ENCODE data around the gene THADA. TPM values are rescaled to one million over a fixed set of nuclear protein-coding genes. Genes with fewer than 3 reads are reported as not detected.
A peak's percentile ranks its signal among the peaks of the same experiment; 100 is the strongest.

THADA gene
- total and polyA plus RNA-seq, 7 donors, result 4.4 to 35.2 (median 20.2) TPM

GRCh38 chr2:43519643-43520221 lies 76.1 kb downstream of the THADA start:
- H3K4me1 ChIP-seq, result peaks cover 0 to 67% (median 64%) of the 10 kb centered on the region in 4 donors
- 24 to 58% methylated on average over 2 of the region's 2 CpGs for WGBS, 2 donors
- no peak for TF ChIP-seq EP300 (IDR thresholded peaks at IDR 0.05)
- TF ChIP-seq POLR2A (IDR thresholded peaks at IDR 0.05), result no peak
- TF ChIP-seq POLR2AphosphoS5 (IDR thresholded peaks at IDR 0.05), result no peak
- intact Hi-C loops (cut with DNase I), result loop anchor here (10.0 kb wide), 1 partner anchor 175 kb away; no protein-coding TSS in a partner anchor
- no peaks in the 10 kb centered on the region for H3K27me3 ChIP-seq
- no peaks in the 10 kb centered on the region for H3K36me3 ChIP-seq
- H3K27ac ChIP-seq, result peak overlapping the region; percentile 63 to 83 (median 82)
- no peak for DNase-seq
- no peak overlapping the region for H3K4me3 ChIP-seq
- H3K9me3 ChIP-seq, result no peaks in the 10 kb centered on the region

GRCh38 chr2:43518718-43519117 lies 77.1 kb downstream of the THADA start:
- Histone ChIP-seq H3K9me3 (no peaks in the 10 kb centered on the region), H3K4me3 (no peak overlapping the region), H3K27ac (peak overlapping the region; percentile 63 to 83 (median 82)), H3K27me3 (no peaks in the 10 kb centered on the region), H3K36me3 (no peaks in the 10 kb centered on the region), H3K4me1 (peaks cover 0 to 60% (median 56%) of the 10 kb centered on the region in 4 donors)
- WGBS, 2 donors, result 97% methylated on average over 2 of the region's 2 CpGs
- no peak for DNase-seq
- TF ChIP-seq, protein P1, sequence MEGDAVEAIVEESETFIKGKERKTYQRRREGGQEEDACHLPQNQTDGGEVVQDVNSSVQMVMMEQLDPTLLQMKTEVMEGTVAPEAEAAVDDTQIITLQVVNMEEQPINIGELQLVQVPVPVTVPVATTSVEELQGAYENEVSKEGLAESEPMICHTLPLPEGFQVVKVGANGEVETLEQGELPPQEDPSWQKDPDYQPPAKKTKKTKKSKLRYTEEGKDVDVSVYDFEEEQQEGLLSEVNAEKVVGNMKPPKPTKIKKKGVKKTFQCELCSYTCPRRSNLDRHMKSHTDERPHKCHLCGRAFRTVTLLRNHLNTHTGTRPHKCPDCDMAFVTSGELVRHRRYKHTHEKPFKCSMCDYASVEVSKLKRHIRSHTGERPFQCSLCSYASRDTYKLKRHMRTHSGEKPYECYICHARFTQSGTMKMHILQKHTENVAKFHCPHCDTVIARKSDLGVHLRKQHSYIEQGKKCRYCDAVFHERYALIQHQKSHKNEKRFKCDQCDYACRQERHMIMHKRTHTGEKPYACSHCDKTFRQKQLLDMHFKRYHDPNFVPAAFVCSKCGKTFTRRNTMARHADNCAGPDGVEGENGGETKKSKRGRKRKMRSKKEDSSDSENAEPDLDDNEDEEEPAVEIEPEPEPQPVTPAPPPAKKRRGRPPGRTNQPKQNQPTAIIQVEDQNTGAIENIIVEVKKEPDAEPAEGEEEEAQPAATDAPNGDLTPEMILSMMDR (IDR thresholded peaks at IDR 0.05), result no peak
- no peak for TF ChIP-seq POLR2AphosphoS5 (IDR thresholded peaks at IDR 0.05)
- TF ChIP-seq EP300 (IDR thresholded peaks at IDR 0.05), result no peak
- TF ChIP-seq POLR2A (IDR thresholded peaks at IDR 0.05), result no peak
- intact Hi-C loops (cut with DNase I), result no loop called here

DNA sequence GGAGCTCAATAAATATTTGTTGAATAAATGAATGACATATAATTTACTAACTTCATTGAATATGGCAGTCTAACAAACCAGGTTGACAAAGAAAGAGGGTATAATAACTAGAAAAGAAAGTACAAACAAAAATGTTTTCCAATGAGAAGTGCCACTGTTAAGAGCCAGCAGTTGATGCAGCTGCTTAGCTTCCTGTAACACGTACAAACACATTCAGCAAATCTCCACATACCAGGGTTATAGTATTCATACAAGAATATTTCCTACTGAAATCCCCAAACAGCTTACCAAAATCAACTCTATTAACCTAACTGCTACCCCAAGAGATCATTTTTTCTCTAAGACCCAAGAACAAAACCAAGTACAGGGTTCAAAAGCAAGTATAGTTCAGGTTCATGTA lies 77.7 kb downstream of the THADA start:
- TF ChIP-seq EP300 (IDR thresholded peaks at IDR 0.05) (no peak), POLR2AphosphoS5 (IDR thresholded peaks at IDR 0.05) (no peak), POLR2A (IDR thresholded peaks at IDR 0.05) (no peak)
- TF ChIP-seq, protein P1 (IDR thresholded peaks at IDR 0.05), result no peak
- WGBS, 2 donors, result 32 to 64% methylated on average over 1 of the region's 1 CpG
- Histone ChIP-seq H3K27ac (peak overlapping the region; percentile 63 to 83 (median 82)), H3K9me3 (no peaks in the 10 kb centered on the region), H3K27me3 (no peaks in the 10 kb centered on the region), H3K36me3 (no peaks in the 10 kb centered on the region), H3K4me1 (peaks cover 0 to 61% (median 59%) of the 10 kb centered on the region in 4 donors), H3K4me3 (no peak overlapping the region)
- intact Hi-C loops (cut with DNase I), result no loop called here
- no peak for DNase-seq

GRCh38 chr2:43515807-43516497 lies 79.9 kb downstream of the THADA start:
- 70 to 79% methylated on average over 5 of the region's 5 CpGs for WGBS, 2 donors
- no peak overlapping the region for H3K4me3 ChIP-seq
- peaks cover 0 to 75% (median 67%) of the 10 kb centered on the region in 4 donors for H3K4me1 ChIP-seq
- TF ChIP-seq, protein P1 (IDR thresholded peaks at IDR 0.05), result no peak
- TF ChIP-seq POLR2A (IDR thresholded peaks at IDR 0.05), result no peak
- TF ChIP-seq POLR2AphosphoS5 (IDR thresholded peaks at IDR 0.05), result no peak
- no peak for TF ChIP-seq EP300 (IDR thresholded peaks at IDR 0.05)
- H3K27ac ChIP-seq, result peak overlapping the region; percentile 63 to 83 (median 82)
- intact Hi-C loops (cut with DNase I), result no loop called here
- no peaks in the 10 kb centered on the region for H3K36me3 ChIP-seq
- no peaks in the 10 kb centered on the region for H3K27me3 ChIP-seq
- no peaks in the 10 kb centered on the region for H3K9me3 ChIP-seq
- DNase-seq, result no peak

GRCh38 chr2:43515248-43515647 lies 80.6 kb downstream of the THADA start:
- no peaks in the 10 kb centered on the region for H3K36me3 ChIP-seq
- H3K4me1 ChIP-seq, result peaks cover 0 to 73% (median 65%) of the 10 kb centered on the region in 4 donors
- intact Hi-C loops (cut with DNase I), result no loop called here
- peak overlapping the region in 3 of 4 donors; percentile 81 to 83 (median 82) for H3K27ac ChIP-seq
- H3K27me3 ChIP-seq, result no peaks in the 10 kb centered on the region
- no peak overlapping the region for H3K4me3 ChIP-seq
- 98 to 99% methylated on average over 3 of the region's 3 CpGs for WGBS, 2 donors
- no peak for DNase-seq
- TF ChIP-seq, protein P1 (IDR thresholded peaks at IDR 0.05), result no peak
- no peak for TF ChIP-seq POLR2AphosphoS5 (IDR thresholded peaks at IDR 0.05)
- no peak for TF ChIP-seq EP300 (IDR thresholded peaks at IDR 0.05)
- no peak for TF ChIP-seq POLR2A (IDR thresholded peaks at IDR 0.05)
- H3K9me3 ChIP-seq, result no peaks in the 10 kb centered on the region
